Measurements from ENCODE around the gene QRICH2.
"Not testable (repeated sequence)": the region's sequence is repeated elsewhere in the genome, so short reads cannot be mapped to it uniquely, and the experiment has no call there.

QRICH2 gene

GRCh38 chr17:76276461-76277299 lies 31.4 kb downstream of the QRICH2 start:
- DNase-seq = no peak

GRCh38 chr17:76276069-76276431 lies 32.0 kb downstream of the QRICH2 start:
- no peak for DNase-seq

- no peak for DNase-seq
Measured at GRCh38 chr17:76275382-76276068, 32.6 kb downstream of the QRICH2 start.

GRCh38 chr17:76274112-76274956 lies 33.7 kb downstream of the QRICH2 start:
- DNase-seq = no peak

- no peak for DNase-seq
Measured at GRCh38 chr17:76273445-76274111, 34.5 kb downstream of the QRICH2 start.

GRCh38 chr17:76272541-76273444 lies 35.3 kb downstream of the QRICH2 start:
- DNase-seq = no peak

GRCh38 chr17:76271669-76272540 lies 36.2 kb downstream of the QRICH2 start:
- DNase-seq = no peak

- no peak for DNase-seq
Measured at GRCh38 chr17:76270770-76271668, 37.1 kb downstream of the QRICH2 start.

GRCh38 chr17:76270127-76270592 lies 37.9 kb downstream of the QRICH2 start:
- DNase-seq = no peak

GRCh38 chr17:76268991-76269981 lies 38.8 kb downstream of the QRICH2 start:
- no peak for DNase-seq

- no peak for DNase-seq
Measured at GRCh38 chr17:76268015-76268749, 39.9 kb downstream of the QRICH2 start.

GRCh38 chr17:76267581-76268001 lies 40.5 kb downstream of the QRICH2 start:
- not testable (repeated sequence) for DNase-seq

- no peak for DNase-seq
Measured at GRCh38 chr17:76267051-76267576, 41.0 kb downstream of the QRICH2 start.

GRCh38 chr17:76266244-76266938 lies 41.7 kb downstream of the QRICH2 start:
- no peak for DNase-seq

GRCh38 chr17:76265624-76266243 lies 42.3 kb downstream of the QRICH2 start:
- DNase-seq = no peak
